RWPE2 (cell line): ENCODE measurements around the gene USP50.
"Not testable (repeated sequence)": the region's sequence is repeated elsewhere in the genome, so short reads cannot be mapped to it uniquely, and the experiment has no call there.

Experiments used
- ATAC-seq: fragments of 200-7000 bp; cut with Tn5 transposase; 3 replicates; pipeline ENCODE4 v1.9.1; 2021; ENCODE audit warnings: low read depth
- DNase-seq: peaks from one replicate; pipeline ENCODE4 v3.0.0-alpha.2; 2020; ENCODE audit warnings: low spot score
- H3K27ac ChIP-seq: fragments of 450-650 bp; 2 replicates; pipeline ENCODE4 v1.5.1; 2017; ENCODE audit warnings: mild to moderate bottlenecking; ENCODE audit not compliant: poor library complexity, severe bottlenecking
- H3K27me3 ChIP-seq: fragments of 250-450 bp; sonication (Bioruptor Pico); 2 replicates; pipeline ENCODE4 v1.5.1; 2021; ENCODE audit warnings: mild to moderate bottlenecking, moderate library complexity; ENCODE audit not compliant: insufficient read depth, poor library complexity, severe bottlenecking
- H3K36me3 ChIP-seq: fragments of 250-450 bp; sonication (Bioruptor Pico); 2 replicates; pipeline ENCODE4 v1.5.1; 2020; ENCODE audit warnings: low read depth, mild to moderate bottlenecking, moderate library complexity
- H3K4me1 ChIP-seq: fragments of 250-450 bp; sonication (Bioruptor Pico); 2 replicates; pipeline ENCODE4 v1.5.1; 2021; ENCODE audit warnings: mild to moderate bottlenecking, moderate library complexity; ENCODE audit not compliant: insufficient read depth, poor library complexity, severe bottlenecking
- H3K4me3 ChIP-seq: fragments of 250-450 bp; sonication (Bioruptor Pico); 2 replicates; pipeline ENCODE4 v1.5.1; 2021; ENCODE audit warnings: mild to moderate bottlenecking, moderate library complexity; ENCODE audit not compliant: severe bottlenecking
- H3K9me3 ChIP-seq: fragments of 250-450 bp; sonication (Bioruptor Pico); 2 replicates; pipeline ENCODE4 v1.5.1; 2021; ENCODE audit warnings: mild to moderate bottlenecking, moderate library complexity; ENCODE audit not compliant: severe bottlenecking
- TF ChIP-seq, protein P1 (sequence below): fragments of 450-650 bp; IDR thresholded peaks from one replicate; pipeline ENCODE4 v1.5.1; 2017; ENCODE audit warnings: mild to moderate bottlenecking, moderate library complexity; ENCODE audit not compliant: poor library complexity, severe bottlenecking

USP50 gene

DNA sequence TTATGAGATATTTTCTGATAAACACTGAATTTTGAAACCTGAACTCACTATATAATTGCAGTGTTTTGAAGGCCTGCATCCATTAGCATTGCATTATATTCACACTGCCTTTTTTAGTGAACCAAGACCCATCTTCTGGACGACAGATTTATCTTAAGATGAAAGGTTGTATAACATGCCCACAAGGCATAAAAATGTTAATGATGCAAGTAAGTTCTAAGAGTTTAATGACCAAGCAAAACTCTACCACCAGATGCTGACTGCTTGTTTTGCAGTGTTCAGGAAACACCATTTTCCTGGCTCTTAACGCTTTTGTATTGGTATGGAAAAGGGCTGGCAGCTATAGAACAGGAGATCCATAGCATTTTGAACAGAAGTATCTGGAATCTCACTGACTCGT, 46.1 kb downstream of the USP50 start:
- H3K27ac ChIP-seq: no peak overlapping the region
- peaks cover 66% of the 10 kb centered on the region for H3K36me3 ChIP-seq
- DNase-seq (no peak), ATAC-seq (no peak)
- H3K27me3 ChIP-seq: no peaks in the 10 kb centered on the region
- TF ChIP-seq, protein P1, sequence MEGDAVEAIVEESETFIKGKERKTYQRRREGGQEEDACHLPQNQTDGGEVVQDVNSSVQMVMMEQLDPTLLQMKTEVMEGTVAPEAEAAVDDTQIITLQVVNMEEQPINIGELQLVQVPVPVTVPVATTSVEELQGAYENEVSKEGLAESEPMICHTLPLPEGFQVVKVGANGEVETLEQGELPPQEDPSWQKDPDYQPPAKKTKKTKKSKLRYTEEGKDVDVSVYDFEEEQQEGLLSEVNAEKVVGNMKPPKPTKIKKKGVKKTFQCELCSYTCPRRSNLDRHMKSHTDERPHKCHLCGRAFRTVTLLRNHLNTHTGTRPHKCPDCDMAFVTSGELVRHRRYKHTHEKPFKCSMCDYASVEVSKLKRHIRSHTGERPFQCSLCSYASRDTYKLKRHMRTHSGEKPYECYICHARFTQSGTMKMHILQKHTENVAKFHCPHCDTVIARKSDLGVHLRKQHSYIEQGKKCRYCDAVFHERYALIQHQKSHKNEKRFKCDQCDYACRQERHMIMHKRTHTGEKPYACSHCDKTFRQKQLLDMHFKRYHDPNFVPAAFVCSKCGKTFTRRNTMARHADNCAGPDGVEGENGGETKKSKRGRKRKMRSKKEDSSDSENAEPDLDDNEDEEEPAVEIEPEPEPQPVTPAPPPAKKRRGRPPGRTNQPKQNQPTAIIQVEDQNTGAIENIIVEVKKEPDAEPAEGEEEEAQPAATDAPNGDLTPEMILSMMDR: no peak
- H3K4me1 ChIP-seq: no peaks in the 10 kb centered on the region
- no peaks in the 10 kb centered on the region for H3K9me3 ChIP-seq
- no peak overlapping the region for H3K4me3 ChIP-seq

GRCh38 chr15:50496692-50497091, 49.8 kb downstream of the USP50 start:
- Histone ChIP-seq H3K4me3 (no peak overlapping the region), H3K4me1 (no peaks in the 10 kb centered on the region), H3K9me3 (no peaks in the 10 kb centered on the region), H3K27me3 (no peaks in the 10 kb centered on the region), H3K27ac (no peak overlapping the region), H3K36me3 (peaks cover 93% of the 10 kb centered on the region)
- TF ChIP-seq, protein P1: no peak
- ATAC-seq: no peak
- no peak for DNase-seq

DNA sequence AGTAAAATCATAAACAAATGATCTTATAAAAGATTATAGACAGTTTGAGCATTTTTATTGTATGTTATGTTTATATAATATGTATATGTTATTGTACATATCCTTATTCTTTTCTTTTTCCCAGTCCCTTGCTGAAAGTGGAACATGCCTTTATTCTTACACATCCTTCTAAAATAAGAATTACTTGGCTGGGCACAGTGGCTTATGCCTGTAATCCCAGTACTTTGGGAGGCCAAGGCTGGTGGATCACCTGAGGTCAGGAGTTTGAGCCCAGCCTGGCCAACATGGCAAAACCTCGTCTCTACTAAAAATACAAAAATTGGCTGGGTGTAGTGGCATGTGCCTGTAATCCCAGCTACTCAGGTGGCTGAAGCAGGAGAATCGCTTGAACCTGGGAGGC, 51.9 kb downstream of the USP50 start:
- not testable (repeated sequence) for ATAC-seq

GRCh38 chr15:50493625-50494024, 52.8 kb downstream of the USP50 start:
- Histone ChIP-seq H3K4me1 (no peaks in the 10 kb centered on the region), H3K27ac (no peak overlapping the region), H3K27me3 (no peaks in the 10 kb centered on the region), H3K9me3 (no peaks in the 10 kb centered on the region), H3K4me3 (no peak overlapping the region), H3K36me3 (peaks cover 100% of the 10 kb centered on the region)
- DNase-seq (no peak), ATAC-seq (no peak)
- TF ChIP-seq, protein P1: no peak

More for the DNA sequence above, 51.9 kb downstream of the USP50 start:
- H3K4me3 ChIP-seq, H3K27ac ChIP-seq, H3K9me3 ChIP-seq, H3K27me3 ChIP-seq, DNase-seq, H3K4me1 ChIP-seq: not testable (repeated sequence)
- peaks cover 100% of the 10 kb centered on the region for H3K36me3 ChIP-seq

GRCh38 chr15:50487287-50487686, 59.2 kb downstream of the USP50 start:
- Histone ChIP-seq H3K9me3 (no peaks in the 10 kb centered on the region), H3K4me3 (no peak overlapping the region), H3K27ac (no peak overlapping the region), H3K36me3 (peaks cover 88% of the 10 kb centered on the region), H3K4me1 (no peaks in the 10 kb centered on the region), H3K27me3 (no peaks in the 10 kb centered on the region)
- TF ChIP-seq, protein P1: no peak
- DNase-seq (no peak), ATAC-seq (no peak)
